Mesendoderm (in vitro differentiated cells): ENCODE data around the gene CCDC137.

Experiments
- DNase-seq: peaks from one replicate; pipeline ENCODE4 v3.0.0; 2013
- H2AK5ac ChIP-seq: 2 replicates; pipeline ENCODE4 v1.6.1; 2013; ENCODE audit warnings: low read length, inconsistent platforms
- H2BK120ac ChIP-seq: 2 replicates; pipeline ENCODE4 v1.6.1; 2013; ENCODE audit warnings: low read depth, mild to moderate bottlenecking, low read length, moderate library complexity, mixed read lengths
- H2BK15ac ChIP-seq: replicated peaks from 2 replicates; pipeline ENCODE4 v1.6.1; 2013; ENCODE audit warnings: low read depth, mild to moderate bottlenecking, moderate library complexity
- H2BK5ac ChIP-seq: 2 replicates; pipeline ENCODE4 v1.6.1; 2013; ENCODE audit warnings: low read length, inconsistent platforms
- H3K18ac ChIP-seq: 2 replicates; pipeline ENCODE4 v1.6.1; 2013; ENCODE audit warnings: mild to moderate bottlenecking, low read length, mixed read lengths
- H3K23ac ChIP-seq: one replicate; pipeline ENCODE4 v1.6.1; 2013; ENCODE audit warnings: low read length
- H3K27ac ChIP-seq: 2 replicates; pipeline ENCODE4 v1.5.1; 2013; ENCODE audit warnings: low read depth, mild to moderate bottlenecking, inconsistent platforms, low read length, moderate library complexity
- H3K27me3 ChIP-seq: 2 replicates; pipeline ENCODE4 v1.6.1; 2013; ENCODE audit warnings: low read length, control low read depth, mild to moderate bottlenecking, inconsistent platforms; ENCODE audit not compliant: insufficient read depth, poor library complexity
- H3K36me3 ChIP-seq: 2 replicates; pipeline ENCODE4 v1.6.1; 2013; ENCODE audit warnings: low read length, inconsistent platforms; ENCODE audit not compliant: control insufficient read depth, insufficient read depth
- H3K4ac ChIP-seq: one replicate; pipeline ENCODE4 v1.6.1; 2013; ENCODE audit warnings: low read depth, mild to moderate bottlenecking, low read length, moderate library complexity
- H3K4me1 ChIP-seq: 2 replicates; pipeline ENCODE4 v1.6.1; 2013; ENCODE audit warnings: low read depth, low read length, inconsistent platforms; ENCODE audit not compliant: control insufficient read depth
- H3K4me2 ChIP-seq: 2 replicates; pipeline ENCODE4 v1.6.1; 2013; ENCODE audit warnings: low read length
- H3K4me3 ChIP-seq: 2 replicates; pipeline ENCODE4 v1.5.1; 2013; ENCODE audit warnings: mild to moderate bottlenecking, low read length
- H3K56ac ChIP-seq: one replicate; pipeline ENCODE4 v1.6.1; 2013; ENCODE audit warnings: low read length
- H3K79me1 ChIP-seq: 2 replicates; pipeline ENCODE4 v1.6.1; 2013; ENCODE audit warnings: low read length, inconsistent platforms
- H3K79me2 ChIP-seq: 2 replicates; pipeline ENCODE4 v1.6.1; 2013; ENCODE audit warnings: mild to moderate bottlenecking, low read length; ENCODE audit not compliant: control insufficient read depth, insufficient read depth
- H3K9ac ChIP-seq: 2 replicates; pipeline ENCODE4 v1.6.1; 2013; ENCODE audit warnings: low read length, inconsistent platforms
- H4K5ac ChIP-seq: one replicate; pipeline ENCODE4 v1.6.1; 2013; ENCODE audit warnings: low read length
- H4K8ac ChIP-seq: one replicate; pipeline ENCODE4 v1.6.1; 2013; ENCODE audit warnings: low read depth, mild to moderate bottlenecking, control low read depth, low read length, moderate library complexity
- WGBS: extraction: QIAGEN DNeasy Blood & Tissue Kit; methylation state at CpG from one replicate; pipeline ENCODE4 v1.1.7; 2013; ENCODE audit warnings: low lambda C conversion rate, missing lambda C conversion rate; ENCODE audit not compliant: insufficient coverage; ENCODE audit errors: extremely low coverage; 5-methylcytosine and 5-hydroxymethylcytosine counted together

Gene CCDC137

GRCh38 chr17:81694810-81695209 is 28.3 kb downstream of the CCDC137 start:
- no peak overlapping the region for H3K56ac ChIP-seq
- no peaks in the 10 kb centered on the region for H3K79me1 ChIP-seq
- no peak overlapping the region for H2AK5ac ChIP-seq
- no peak overlapping the region for H3K9ac ChIP-seq
- H3K79me2 ChIP-seq = no peaks in the 10 kb centered on the region
- no peak overlapping the region for H4K8ac ChIP-seq
- H3K4me3 ChIP-seq = no peak overlapping the region
- H4K5ac ChIP-seq = no peak overlapping the region
- H3K36me3 ChIP-seq = peaks cover 20% of the 10 kb centered on the region
- no peak overlapping the region for H2BK15ac ChIP-seq
- H3K18ac ChIP-seq = no peak overlapping the region
- no peak overlapping the region for H2BK5ac ChIP-seq
- H3K27ac ChIP-seq = no peak overlapping the region
- H2BK120ac ChIP-seq = no peak overlapping the region
- no peaks in the 10 kb centered on the region for H3K27me3 ChIP-seq
- H3K23ac ChIP-seq = no peak overlapping the region
- H3K4me2 ChIP-seq = no peak overlapping the region
- no CpG with 5 or more reads among the region's 19 CpGs for WGBS
- DNase-seq = no peak
- H3K4me1 ChIP-seq = no peaks in the 10 kb centered on the region
- H3K4ac ChIP-seq = no peak overlapping the region

GRCh38 chr17:81695211-81695610 is 28.7 kb downstream of the CCDC137 start:
- Histone ChIP-seq H2BK120ac (no peak overlapping the region), H3K56ac (no peak overlapping the region), H2AK5ac (no peak overlapping the region), H4K5ac (no peak overlapping the region), H3K4me1 (no peaks in the 10 kb centered on the region), H2BK15ac (no peak overlapping the region), H3K23ac (no peak overlapping the region), H3K4me2 (no peak overlapping the region), H4K8ac (no peak overlapping the region), H3K9ac (no peak overlapping the region), H3K4ac (no peak overlapping the region), H3K36me3 (peaks cover 20% of the 10 kb centered on the region), H2BK5ac (no peak overlapping the region), H3K79me2 (no peaks in the 10 kb centered on the region), H3K79me1 (no peaks in the 10 kb centered on the region), H3K18ac (no peak overlapping the region), H3K4me3 (no peak overlapping the region), H3K27me3 (no peaks in the 10 kb centered on the region), H3K27ac (no peak overlapping the region)
- no CpG with 5 or more reads among the region's 6 CpGs for WGBS
- DNase-seq = no peak

GRCh38 chr17:81695801-81696200 is 29.3 kb downstream of the CCDC137 start:
- H2BK120ac ChIP-seq = no peak overlapping the region
- H4K5ac ChIP-seq = no peak overlapping the region
- no peak overlapping the region for H3K27ac ChIP-seq
- H2BK5ac ChIP-seq = no peak overlapping the region
- H3K56ac ChIP-seq = no peak overlapping the region
- H3K18ac ChIP-seq = no peak overlapping the region
- H3K79me2 ChIP-seq = peaks cover 3% of the 10 kb centered on the region
- H3K23ac ChIP-seq = no peak overlapping the region
- no peak for DNase-seq
- H4K8ac ChIP-seq = no peak overlapping the region
- peaks cover 3% of the 10 kb centered on the region for H3K79me1 ChIP-seq
- no peak overlapping the region for H3K9ac ChIP-seq
- H3K36me3 ChIP-seq = peaks cover 23% of the 10 kb centered on the region
- no peak overlapping the region for H3K4ac ChIP-seq
- no peak overlapping the region for H3K4me3 ChIP-seq
- H3K4me1 ChIP-seq = no peaks in the 10 kb centered on the region
- no CpG with 5 or more reads among the region's 22 CpGs for WGBS
- H3K27me3 ChIP-seq = no peaks in the 10 kb centered on the region
- H2AK5ac ChIP-seq = no peak overlapping the region
- H2BK15ac ChIP-seq = no peak overlapping the region
- H3K4me2 ChIP-seq = no peak overlapping the region

- Histone ChIP-seq H3K27ac (no peak overlapping the region), H3K36me3 (peaks cover 25% of the 10 kb centered on the region), H3K4me2 (no peak overlapping the region), H3K4ac (no peak overlapping the region), H2AK5ac (no peak overlapping the region), H3K56ac (no peak overlapping the region), H3K79me1 (peaks cover 4% of the 10 kb centered on the region), H3K4me1 (no peaks in the 10 kb centered on the region), H3K9ac (no peak overlapping the region), H3K18ac (no peak overlapping the region), H2BK15ac (no peak overlapping the region), H3K79me2 (peaks cover 8% of the 10 kb centered on the region), H3K23ac (no peak overlapping the region), H2BK120ac (no peak overlapping the region), H4K5ac (no peak overlapping the region), H3K27me3 (no peaks in the 10 kb centered on the region), H3K4me3 (no peak overlapping the region), H4K8ac (no peak overlapping the region), H2BK5ac (no peak overlapping the region)
- DNase-seq = no peak
- WGBS = no CpG with 5 or more reads among the region's 40 CpGs
Observed at GRCh38 chr17:81696218-81696941, 29.8 kb downstream of the CCDC137 start.

- no peak overlapping the region for H3K27ac ChIP-seq
- H3K56ac ChIP-seq = no peak overlapping the region
- peaks cover 22% of the 10 kb centered on the region for H3K36me3 ChIP-seq
- H4K5ac ChIP-seq = no peak overlapping the region
- no peak overlapping the region for H3K4me3 ChIP-seq
- no peak overlapping the region for H3K4me2 ChIP-seq
- H3K79me1 ChIP-seq = peaks cover 4% of the 10 kb centered on the region
- no peak overlapping the region for H2BK15ac ChIP-seq
- H3K4me1 ChIP-seq = no peaks in the 10 kb centered on the region
- no CpG with 5 or more reads among the region's 25 CpGs for WGBS
- H3K4ac ChIP-seq = no peak overlapping the region
- H3K79me2 ChIP-seq = peaks cover 18% of the 10 kb centered on the region
- no peak overlapping the region for H2BK120ac ChIP-seq
- H3K27me3 ChIP-seq = no peaks in the 10 kb centered on the region
- H2BK5ac ChIP-seq = no peak overlapping the region
- no peak for DNase-seq
- no peak overlapping the region for H2AK5ac ChIP-seq
- H3K18ac ChIP-seq = no peak overlapping the region
- H3K9ac ChIP-seq = no peak overlapping the region
- H3K23ac ChIP-seq = no peak overlapping the region
- H4K8ac ChIP-seq = no peak overlapping the region
Observed at GRCh38 chr17:81697261-81698044, 30.9 kb downstream of the CCDC137 start.
